ENCODE results near the gene BAX. TPM values are rescaled to one million over a fixed set of nuclear protein-coding genes. Genes with fewer than 3 reads are reported as not detected.

The BAX gene
- total and polyA plus RNA-seq, 9 of the 15 experiments (the other 6 are each of a cell fraction or from before 2014, with no cell fraction given), result 3.2 to 95.4 (median 44.5) TPM

- TF ChIP-seq E2F5 (CRISPR knock-in tag; IDR thresholded peaks at IDR 0.05), result no peak
- no peak for TF ChIP-seq KAT2B (IDR thresholded peaks at IDR 0.05; ENCODE audit: low read depth, low read length)
- TF ChIP-seq TRIM28 (IDR thresholded peaks at IDR 0.05), result no peak
- TF ChIP-seq ZNF316 (IDR thresholded peaks at IDR 0.05), result no peak
- TF ChIP-seq MYNN (IDR thresholded peaks at IDR 0.05), result no peak
- no peak for TF ChIP-seq MYNN (CRISPR knock-in tag; IDR thresholded peaks at IDR 0.05)
- no peak for TF ChIP-seq ZNF586 (CRISPR knock-in tag; conservative IDR thresholded peaks at IDR 0.05)
- TF ChIP-seq TBP (optimal IDR thresholded peaks at IDR 0.05; ENCODE audit: low read depth, low read length), result no peak
- TF ChIP-seq TAL1 (IDR thresholded peaks at IDR 0.05), result no peak; the same call in 1 of the 2 replicates
- no peak for TF ChIP-seq SNRNP70 (optimal IDR thresholded peaks at IDR 0.05; ENCODE audit: low read depth, low read length)
- TF ChIP-seq TEAD4 (IDR thresholded peaks at IDR 0.05; ENCODE audit: low read length), result peak; percentile 40
- no peak for TF ChIP-seq TEAD4 (CRISPR knock-in tag; IDR thresholded peaks at IDR 0.05; ENCODE audit: borderline replicate concordance)
- TF ChIP-seq MNT (conservative IDR thresholded peaks at IDR 0.05), result no peak
- no peak for TF ChIP-seq COPS2 (conservative IDR thresholded peaks at IDR 0.05)
- no peak for TF ChIP-seq CXXC5 (CRISPR knock-in tag; IDR thresholded peaks at IDR 0.05)
- TF ChIP-seq NFYB (IDR thresholded peaks at IDR 0.05; ENCODE audit: extremely low read depth, insufficient read length), result no peak
- TF ChIP-seq POLR2H (tag; IDR thresholded peaks at IDR 0.05; ENCODE audit: low read depth), result no peak
- peak; percentile 42; the same call in 1 of the 2 replicates for TF ChIP-seq DLX4 (CRISPR knock-in tag; IDR thresholded peaks at IDR 0.05)
- TF ChIP-seq TRIM24 (IDR thresholded peaks at IDR 0.05), result no peak
- no peak for TF ChIP-seq XRCC4 (IDR thresholded peaks at IDR 0.05; ENCODE audit: extremely low read depth, insufficient read depth, insufficient read length)
- TF ChIP-seq SAFB (IDR thresholded peaks at IDR 0.05; ENCODE audit: borderline replicate concordance, low read depth, low read length), result no peak
- TF ChIP-seq CTBP1 (IDR thresholded peaks at IDR 0.05; ENCODE audit: borderline replicate concordance), result peak; percentile 33; the same call in 1 of the 2 replicates
- no peak for TF ChIP-seq THRAP3 (IDR thresholded peaks at IDR 0.05; ENCODE audit: borderline replicate concordance)
- no peak for TF ChIP-seq EP400 (IDR thresholded peaks at IDR 0.05)
- no peak for TF ChIP-seq WHSC1 (IDR thresholded peaks at IDR 0.05; ENCODE audit: low read length)
- TF ChIP-seq MYC (IDR thresholded peaks at IDR 0.05; ENCODE audit: low read depth, low read length), result no peak; the same call in 1 of the 2 replicates
- no peak for TF ChIP-seq MYC (CRISPR knock-in tag; IDR thresholded peaks at IDR 0.05; ENCODE audit: borderline replicate concordance, low read depth)
- TF ChIP-seq BRCA1 (IDR thresholded peaks at IDR 0.05), result no peak
- no peak for TF ChIP-seq BRCA1 (CRISPR knock-in tag; IDR thresholded peaks at IDR 0.05)
- TF ChIP-seq ESRRB (CRISPR knock-in tag; IDR thresholded peaks at IDR 0.05; ENCODE audit: borderline replicate concordance), result 0 out of 2 replicates have a peak, but pooled peaks have one; percentile 11
- TF ChIP-seq NFATC3 (IDR thresholded peaks at IDR 0.05), result peak; percentile 25; the same call in 1 of the 2 replicates
Measured at GRCh38 chr19:48966541-48967345, 12.1 kb downstream of the BAX start (continued).
